Ovary (tissue), 9 donors: ENCODE results near the gene LAMC1. TPM values are rescaled to one million over a fixed set of nuclear protein-coding genes. Genes with fewer than 3 reads are reported as not detected.

Experiments used
- DNase-seq, 5 donors: peaks; one replicate each; pipeline ENCODE4 v3.0.0-alpha.2; 2019 to 2020
- H3K27ac ChIP-seq, 2 donors: fragments of 200-600 bp; one replicate each; pipeline versions ENCODE4 v1.5.1 to v1.8.0; 2019 to 2022
- H3K27me3 ChIP-seq: fragments of 200-600 bp; one replicate; pipeline ENCODE4 v1.8.0; 2022
- H3K36me3 ChIP-seq: fragments of 200-600 bp; sonication (generic); one replicate; pipeline ENCODE4 v1.5.1; 2019
- H3K4me1 ChIP-seq: one replicate; pipeline ENCODE4 v1.8.1; 2013; ENCODE audit warnings: mild to moderate bottlenecking, moderate library complexity; ENCODE audit not compliant: insufficient read depth
- H3K4me3 ChIP-seq: fragments of 200-600 bp; sonication (generic); one replicate; pipeline ENCODE4 v1.5.1; 2017
- H3K9me3 ChIP-seq, 2 donors: fragments of 200-600 bp in 1 of 2; sonication (generic) in 1 of 2; one replicate each; pipeline versions ENCODE4 v1.5.1 to v1.8.1; 2013 to 2019; ENCODE audit warnings: mild to moderate bottlenecking in 1 of 2, moderate library complexity in 1 of 2
- EP300 ChIP-seq: sonication (generic); formaldehyde crosslinking; IDR thresholded peaks from one replicate; pipeline ENCODE4 v1.6.1; 2017; ENCODE audit warnings: antibody characterized with exemption
- POLR2A ChIP-seq: fragments of 450-650 bp; IDR thresholded peaks from one replicate; pipeline ENCODE4 v1.6.1; 2017; ENCODE audit warnings: antibody characterized with exemption, mild to moderate bottlenecking, moderate library complexity
- WGBS, 3 donors: extraction: QIAGEN DNeasy Blood & Tissue Kit in 1 of 3; methylation state at CpG; one replicate each; pipeline versions ENCODE4 v1.1.5 to v1.1.7; 2013 to 2017; 5-methylcytosine and 5-hydroxymethylcytosine counted together
- intact Hi-C, 4 donors: fragments of 100-400 bp; cut with DNase I; formaldehyde crosslinking; loops; one replicate each; pipeline versions ENCODE4 v1.11.0 to v1.15.1; 2022 to 2023
- polyA plus RNA-seq, 2 donors: library from polyadenylated mRNA; stranded (reverse); fragments of 200-250 nt in 1 of 2; fragments of 350-450 nt in 1 of 2; fragmentation: Illumina TruSeq in 1 of 2; extraction: RNeasy Lipid Tissue Mini Kit (QIAGEN cat#74804) in 1 of 2; gene quantifications; one replicate each; pipeline ENCODE4 v1.2.3, GENCODE V29; 2013 to 2014
- small RNA-seq: library from RNA; depleted of rRNA; stranded (forward); fragments of <200 nt; gene quantifications from one replicate; pipeline ENCODE3, GENCODE V24; 2016
- total RNA-seq, 7 donors: library from RNA; depleted of rRNA in 2 of 7; stranded (reverse); fragments of >200 nt in 2 of 7; fragmentation: NEBNext Ultra II Directional in 3 of 7; extraction: Animal tissue kit (Norgen Biotek cat#: 25700) in 3 of 7; gene quantifications; one replicate each; pipeline versions ENCODE4 v1.1.0 to v1.2.4, GENCODE V29; 2016 to 2023
- TF ChIP-seq, protein P1 (sequence below), 3 donors: fragments of 450-650 bp in 2 of 3; fragments of 200-600 bp in 1 of 3; IDR thresholded peaks; one replicate each; pipeline versions ENCODE4 v1.5.1 to v1.8.0; 2016 to 2022; ENCODE audit warnings: antibody characterized with exemption in 3 of 3, mild to moderate bottlenecking in 1 of 3
- donor health status: DM: no; HTN: no; CAD: no; lungs with moderate emphysema.
- donor health status: DM: no; HTN: no; CAD: no.
- donor health status: Bipolar disorder and iron deficiency.
- donor health status: DM: yes; HTN: yes; CAD: no.
- donor health status: DM: no; HTN: no; CAD: no.
- donor health status: DM: yes; HTN: yes; CAD: no.

The LAMC1 gene
- total and polyA plus RNA-seq, 9 donors, result 51.3 to 205 (median 85.2) TPM

DNA sequence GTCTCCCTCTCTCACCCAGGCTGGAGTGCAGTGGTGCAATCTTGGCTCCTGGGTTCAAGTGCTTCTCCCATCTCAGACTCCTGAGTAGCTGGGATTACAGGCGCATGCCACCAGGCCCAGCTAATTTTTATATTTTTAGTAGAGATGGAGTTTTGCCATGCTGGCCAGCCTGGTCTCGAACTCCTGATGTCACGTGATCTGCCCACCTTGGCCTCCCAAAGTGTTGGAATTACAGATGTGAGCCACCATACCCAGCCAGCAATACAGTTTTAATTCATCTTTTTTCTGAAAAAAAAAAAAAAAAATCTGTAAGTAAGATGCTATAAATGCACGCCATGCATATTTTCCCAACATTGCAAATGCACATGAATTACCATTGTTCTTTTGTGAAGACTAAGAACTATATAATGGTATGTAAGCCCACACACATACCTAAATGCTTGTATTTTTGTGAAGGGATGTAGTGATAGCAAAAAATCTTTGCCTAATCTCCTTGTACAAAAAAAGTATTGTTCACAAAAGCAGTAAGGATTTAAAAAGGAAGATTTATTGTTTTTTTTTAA is 170.8 kb downstream of the LAMC1 start:
- Histone ChIP-seq H3K27me3 (no peaks in the 10 kb centered on the region), H3K9me3 (no peaks in the 10 kb centered on the region), H3K36me3 (no peaks in the 10 kb centered on the region), H3K4me3 (no peak overlapping the region), H3K27ac (no peak overlapping the region), H3K4me1 (no peaks in the 10 kb centered on the region)
- 73 to 98% (median 90%) methylated on average over 4 of the region's 4 CpGs for WGBS, 3 donors
- no peak for DNase-seq
- TF ChIP-seq, protein P1, sequence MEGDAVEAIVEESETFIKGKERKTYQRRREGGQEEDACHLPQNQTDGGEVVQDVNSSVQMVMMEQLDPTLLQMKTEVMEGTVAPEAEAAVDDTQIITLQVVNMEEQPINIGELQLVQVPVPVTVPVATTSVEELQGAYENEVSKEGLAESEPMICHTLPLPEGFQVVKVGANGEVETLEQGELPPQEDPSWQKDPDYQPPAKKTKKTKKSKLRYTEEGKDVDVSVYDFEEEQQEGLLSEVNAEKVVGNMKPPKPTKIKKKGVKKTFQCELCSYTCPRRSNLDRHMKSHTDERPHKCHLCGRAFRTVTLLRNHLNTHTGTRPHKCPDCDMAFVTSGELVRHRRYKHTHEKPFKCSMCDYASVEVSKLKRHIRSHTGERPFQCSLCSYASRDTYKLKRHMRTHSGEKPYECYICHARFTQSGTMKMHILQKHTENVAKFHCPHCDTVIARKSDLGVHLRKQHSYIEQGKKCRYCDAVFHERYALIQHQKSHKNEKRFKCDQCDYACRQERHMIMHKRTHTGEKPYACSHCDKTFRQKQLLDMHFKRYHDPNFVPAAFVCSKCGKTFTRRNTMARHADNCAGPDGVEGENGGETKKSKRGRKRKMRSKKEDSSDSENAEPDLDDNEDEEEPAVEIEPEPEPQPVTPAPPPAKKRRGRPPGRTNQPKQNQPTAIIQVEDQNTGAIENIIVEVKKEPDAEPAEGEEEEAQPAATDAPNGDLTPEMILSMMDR (IDR thresholded peaks at IDR 0.05), result no peak
- TF ChIP-seq POLR2A (no peak), EP300 (no peak)
- intact Hi-C loops, result no loop called here

DNA sequence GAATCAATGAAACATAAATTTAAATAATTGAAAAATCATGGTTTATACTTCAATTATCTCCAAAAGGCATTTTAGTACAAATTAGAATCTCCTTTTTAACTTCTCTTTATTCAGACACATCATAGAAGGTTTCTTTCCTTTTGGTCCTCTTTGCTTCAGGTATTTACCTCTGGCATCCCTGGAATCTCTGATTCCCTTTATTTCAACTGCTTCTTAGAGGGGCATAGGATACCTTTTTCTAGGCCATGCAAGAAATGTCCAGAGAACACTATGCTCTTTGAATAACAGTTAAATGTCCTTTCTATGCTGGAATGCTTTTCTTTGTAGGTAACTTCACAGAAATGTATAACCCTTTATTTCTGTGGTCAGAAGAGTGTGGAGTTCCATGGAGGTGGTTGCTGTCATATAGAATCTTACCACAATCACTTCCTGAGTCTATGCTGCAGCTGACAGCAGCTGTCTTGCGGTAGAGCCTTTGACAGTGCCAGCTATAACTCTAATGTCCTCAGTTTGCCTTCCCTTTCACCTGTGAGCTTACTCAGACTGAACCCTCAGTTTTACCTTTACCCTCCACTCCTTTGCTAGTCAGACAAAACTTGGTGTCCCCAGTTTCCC is 171.4 kb downstream of the LAMC1 start:
- H3K4me1 ChIP-seq, result no peaks in the 10 kb centered on the region
- H3K9me3 ChIP-seq, result no peaks in the 10 kb centered on the region
- TF ChIP-seq, protein P1 (IDR thresholded peaks at IDR 0.05), result no peak
- TF ChIP-seq EP300, result no peak
- intact Hi-C loops, result no loop called here
- H3K27me3 ChIP-seq, result no peaks in the 10 kb centered on the region
- H3K36me3 ChIP-seq, result no peaks in the 10 kb centered on the region
- H3K4me3 ChIP-seq, result no peak overlapping the region
- H3K27ac ChIP-seq, result no peak overlapping the region
- WGBS, 3 donors, result 83 to 93% (median 92%) methylated on average over 1 of the region's 1 CpG
- DNase-seq, result no peak

GRCh38 chr1:183195142-183195574 is 171.9 kb downstream of the LAMC1 start:
- WGBS, 3 donors, result 48 to 67% (median 57%) methylated on average over 3 of the region's 3 CpGs
- intact Hi-C loops, result no loop called here
- no peak overlapping the region for H3K27ac ChIP-seq

More at GRCh38 chr1:183195142-183195574, 171.9 kb downstream of the LAMC1 start:
- H3K4me3 ChIP-seq, result no peak overlapping the region
- no peak for DNase-seq
- no peaks in the 10 kb centered on the region for H3K36me3 ChIP-seq
- H3K27me3 ChIP-seq, result no peaks in the 10 kb centered on the region
- H3K9me3 ChIP-seq, result no peaks in the 10 kb centered on the region
- H3K4me1 ChIP-seq, result no peaks in the 10 kb centered on the region
- TF ChIP-seq POLR2A, result no peak

Small RNA genes within 50 kb of the gene (small RNA-seq; reads per million reads assigned to genes)
- gene RNU6-41P, result not detected

Other genes starting within 250 kb of the LAMC1 start
- gene NPL, start 233.6 kb upstream of the LAMC1 start, total RNA-seq, result 10 to 100 TPM in 1 of 7 donors, 1 to 10 TPM in 6; 2.3 to 26.0 (median 3.7) TPM
- 10 to 100 TPM in 1 of 2 donors, 1 to 10 TPM in 1; 3.4 to 23.5 TPM for gene NPL, start 233.6 kb upstream of the LAMC1 start, polyA plus RNA-seq
- 100 to 1,000 TPM in 5 of 7 donors, 10 to 100 TPM in 2; 70.6 to 168 (median 140) TPM for gene DHX9, start 184.1 kb upstream of the LAMC1 start, total RNA-seq
- gene DHX9, start 184.1 kb upstream of the LAMC1 start, polyA plus RNA-seq, result 10 to 100 TPM; 81.5 to 98.0 TPM
- gene SHCBP1L, start 70.3 kb upstream of the LAMC1 start, total RNA-seq, result not detected
- not detected for gene SHCBP1L, start 70.3 kb upstream of the LAMC1 start, polyA plus RNA-seq
- gene LAMC2, start 162.8 kb downstream of the LAMC1 start, total RNA-seq, result 10 to 100 TPM in 1 of 7 donors, 1 to 10 TPM in 5, under 1 TPM in 1; 0.56 to 33.7 (median 4.6) TPM
- 1 to 10 TPM in 1 of 2 donors, under 1 TPM in 1; 0.47 to 2.9 TPM for gene LAMC2, start 162.8 kb downstream of the LAMC1 start, polyA plus RNA-seq